OCI-LY7 (cell line): ENCODE results near the gene TP73. TPM values are rescaled to one million over a fixed set of nuclear protein-coding genes. Genes with fewer than 3 reads are reported as not detected.

Experiments
- BruUV-seq: library from RNA; stranded (reverse); fragments of 400-500 nt; replicated peaks from 2 replicates; lab custom pipeline; 2021; lab: Mats Ljungman, UMichigan
- CTCF ChIA-PET: fragments of 300-600 bp; sonication (Branson Sonifier 250); formaldehyde crosslinking; loops from one replicate; lab custom pipeline; 2022; ENCODE audit warnings: antibody characterized with exemption; ENCODE audit not compliant: unreplicated experiment; lab: Charles Lee
- POLR2A ChIA-PET: fragments of 300-600 bp; sonication (Branson Sonifier 250); formaldehyde crosslinking; loops from one replicate; lab custom pipeline; 2022; ENCODE audit warnings: antibody characterized with exemption; lab: Charles Lee
- DNase-seq: peaks from one replicate; pipeline ENCODE4 v3.0.0-alpha.2; 2015; ENCODE audit warnings: low spot score
- H2AFZ ChIP-seq: fragments of 200-600 bp; sonication (generic), shearing (Covaris generic); 2 replicates; pipeline ENCODE4 v1.6.1; 2014; ENCODE audit warnings: mild to moderate bottlenecking, antibody characterized with exemption, low read length, moderate library complexity
- H3K27ac ChIP-seq: fragments of 200-600 bp; sonication (generic); 2 replicates; pipeline ENCODE4 v1.5.1; 2014; ENCODE audit warnings: mixed run types, low read depth, mild to moderate bottlenecking, moderate library complexity, low read length, inconsistent platforms; ENCODE audit not compliant: poor library complexity, severe bottlenecking
- H3K36me3 ChIP-seq: fragments of 200-600 bp; sonication (generic); 2 replicates; pipeline ENCODE4 v1.6.1; 2014; ENCODE audit warnings: mild to moderate bottlenecking, antibody characterized with exemption, low read length, moderate library complexity, mixed read lengths; ENCODE audit not compliant: insufficient read depth
- H3K4me1 ChIP-seq: fragments of 200-600 bp; sonication (generic); 2 replicates; pipeline ENCODE4 v1.5.1; 2014; ENCODE audit warnings: mild to moderate bottlenecking, low read length; ENCODE audit not compliant: insufficient read depth, poor library complexity, severe bottlenecking
- H3K4me2 ChIP-seq: fragments of 200-600 bp; sonication (generic); 2 replicates; pipeline ENCODE4 v1.6.1; 2014; ENCODE audit warnings: mild to moderate bottlenecking, low read length
- H3K4me3 ChIP-seq: fragments of 200-600 bp; sonication (generic); 2 replicates; pipeline ENCODE4 v1.5.1; 2014; ENCODE audit warnings: mild to moderate bottlenecking, low read depth, low read length; ENCODE audit not compliant: poor library complexity, severe bottlenecking
- H3K79me2 ChIP-seq: fragments of 200-600 bp; sonication (generic); 2 replicates; pipeline ENCODE4 v1.6.1; 2016; ENCODE audit warnings: low read depth, mild to moderate bottlenecking, low read length, moderate library complexity, mixed read lengths; ENCODE audit not compliant: insufficient read depth
- H3K9me2 ChIP-seq: fragments of 200-600 bp; sonication (generic); 2 replicates; pipeline ENCODE4 v1.6.1; 2016; ENCODE audit warnings: mild to moderate bottlenecking, low read length, mixed read lengths; ENCODE audit not compliant: insufficient read depth
- H3K9me3 ChIP-seq: fragments of 200-600 bp; sonication (generic); 2 replicates; pipeline ENCODE4 v1.6.1; 2014; ENCODE audit warnings: mild to moderate bottlenecking, mixed run types, low read length, mixed read lengths
- H4K20me1 ChIP-seq: fragments of 200-600 bp; sonication (generic); 2 replicates; pipeline ENCODE4 v1.6.1; 2014; ENCODE audit warnings: mild to moderate bottlenecking, antibody characterized with exemption, low read length, moderate library complexity, mixed read lengths; ENCODE audit not compliant: insufficient read depth
- EZH2phosphoT487 ChIP-seq: fragments of 200-600 bp; sonication (generic); IDR thresholded peaks from 2 replicates; pipeline ENCODE4 v1.6.1; 2018; ENCODE audit warnings: low read depth, borderline replicate concordance, mild to moderate bottlenecking, mixed run types, antibody characterized with exemption, low read length, moderate library complexity, mixed read lengths
- intact Hi-C: fragments of 100-400 bp; cut with micrococcal nuclease; formaldehyde crosslinking; loops from one replicate; pipeline ENCODE4 v1.10.0; 2022; ENCODE audit not compliant: unreplicated experiment
- total RNA-seq, 2 experiments: library from RNA; depleted of rRNA in 1 of 2; stranded (reverse); fragments of >200 nt in 1 of 2; shearing (Covaris generic) in 1 of 2; gene quantifications; 2 replicates each; pipeline ENCODE4 v1.2.3, GENCODE V29; 2014 to 2022
- TF ChIP-seq, protein P1 (sequence below): fragments of 200-600 bp; sonication (generic); conservative IDR thresholded peaks from 2 replicates; pipeline ENCODE4 v1.5.1; 2014; ENCODE audit warnings: mild to moderate bottlenecking, antibody characterized with exemption, low read length, moderate library complexity, mixed read lengths

The TP73 gene
- total RNA-seq, 2 experiments from 2014 or later = 0.48 TPM; not detected in 1

DNA sequence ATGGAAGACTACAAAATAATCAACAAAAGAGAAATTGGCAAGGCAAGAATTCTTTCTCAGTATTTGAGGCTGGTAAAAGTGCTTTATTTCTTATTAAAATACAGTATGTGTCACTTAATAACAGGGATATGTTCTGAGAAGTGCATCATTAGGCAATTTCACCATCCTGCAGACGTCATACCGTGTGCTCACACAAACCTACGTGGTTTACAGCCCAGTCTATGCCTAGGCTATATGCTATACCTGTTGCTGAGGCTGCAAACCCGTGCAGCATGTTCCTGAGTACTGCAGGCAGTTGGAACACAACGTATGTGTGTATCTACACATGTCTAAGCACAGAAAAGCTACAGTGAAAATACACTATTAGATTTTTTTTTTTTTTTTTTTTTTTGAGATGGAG is 97.2 kb downstream of the TP73 start:
- no peak for DNase-seq
- Histone ChIP-seq H3K79me2 (no peaks in the 10 kb centered on the region), H3K9me2 (no peaks in the 10 kb centered on the region), H3K4me1 (no peaks in the 10 kb centered on the region), H3K27ac (no peak overlapping the region), H3K4me3 (no peak overlapping the region), H3K36me3 (no peaks in the 10 kb centered on the region), H3K9me3 (no peaks in the 10 kb centered on the region), H4K20me1 (no peaks in the 10 kb centered on the region), H2AFZ (no peak overlapping the region), H3K4me2 (no peak overlapping the region)
- no TSS peak for BruUV-seq
- TF ChIP-seq, protein P1, sequence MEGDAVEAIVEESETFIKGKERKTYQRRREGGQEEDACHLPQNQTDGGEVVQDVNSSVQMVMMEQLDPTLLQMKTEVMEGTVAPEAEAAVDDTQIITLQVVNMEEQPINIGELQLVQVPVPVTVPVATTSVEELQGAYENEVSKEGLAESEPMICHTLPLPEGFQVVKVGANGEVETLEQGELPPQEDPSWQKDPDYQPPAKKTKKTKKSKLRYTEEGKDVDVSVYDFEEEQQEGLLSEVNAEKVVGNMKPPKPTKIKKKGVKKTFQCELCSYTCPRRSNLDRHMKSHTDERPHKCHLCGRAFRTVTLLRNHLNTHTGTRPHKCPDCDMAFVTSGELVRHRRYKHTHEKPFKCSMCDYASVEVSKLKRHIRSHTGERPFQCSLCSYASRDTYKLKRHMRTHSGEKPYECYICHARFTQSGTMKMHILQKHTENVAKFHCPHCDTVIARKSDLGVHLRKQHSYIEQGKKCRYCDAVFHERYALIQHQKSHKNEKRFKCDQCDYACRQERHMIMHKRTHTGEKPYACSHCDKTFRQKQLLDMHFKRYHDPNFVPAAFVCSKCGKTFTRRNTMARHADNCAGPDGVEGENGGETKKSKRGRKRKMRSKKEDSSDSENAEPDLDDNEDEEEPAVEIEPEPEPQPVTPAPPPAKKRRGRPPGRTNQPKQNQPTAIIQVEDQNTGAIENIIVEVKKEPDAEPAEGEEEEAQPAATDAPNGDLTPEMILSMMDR = no peak
- TF ChIP-seq EZH2phosphoT487 = no peak
- ChIA-PET POLR2A (no interaction called here), CTCF (interaction anchor here (0.6 kb wide), 1 partner anchor 716 kb away, joined by 3 read pairs; no protein-coding TSS in a partner anchor)
- intact Hi-C loops = no loop called here

DNA sequence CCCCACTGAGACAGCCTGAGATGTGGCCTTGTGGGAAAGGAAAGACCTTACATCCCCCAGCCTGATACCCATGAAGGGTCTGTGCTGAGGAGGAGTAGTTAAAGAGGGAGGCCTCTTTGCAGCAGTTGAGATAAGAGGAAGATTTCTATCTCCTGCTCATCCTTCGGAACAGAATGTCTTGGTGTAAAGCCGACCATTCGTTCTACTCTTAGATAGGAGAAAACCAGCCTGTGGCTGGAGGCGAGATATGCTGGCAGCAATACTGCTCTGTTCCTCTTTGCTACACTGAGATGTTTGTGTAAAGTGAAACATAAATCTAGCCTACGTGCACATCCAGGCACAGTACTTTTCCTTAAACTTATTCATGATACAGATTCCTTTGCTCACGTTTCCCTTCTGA is 98.4 kb downstream of the TP73 start:
- Histone ChIP-seq H4K20me1 (no peaks in the 10 kb centered on the region), H3K79me2 (no peaks in the 10 kb centered on the region), H3K27ac (no peak overlapping the region), H3K4me3 (no peak overlapping the region), H3K4me2 (no peak overlapping the region), H3K4me1 (no peaks in the 10 kb centered on the region), H2AFZ (no peak overlapping the region), H3K9me3 (no peaks in the 10 kb centered on the region), H3K9me2 (no peaks in the 10 kb centered on the region), H3K36me3 (no peaks in the 10 kb centered on the region)
- intact Hi-C loops = no loop called here
- ChIA-PET POLR2A (no interaction called here), CTCF (no interaction called here)
- DNase-seq = no peak
- BruUV-seq = no TSS peak
- TF ChIP-seq, protein P1 = no peak
- TF ChIP-seq EZH2phosphoT487 = no peak

DNA sequence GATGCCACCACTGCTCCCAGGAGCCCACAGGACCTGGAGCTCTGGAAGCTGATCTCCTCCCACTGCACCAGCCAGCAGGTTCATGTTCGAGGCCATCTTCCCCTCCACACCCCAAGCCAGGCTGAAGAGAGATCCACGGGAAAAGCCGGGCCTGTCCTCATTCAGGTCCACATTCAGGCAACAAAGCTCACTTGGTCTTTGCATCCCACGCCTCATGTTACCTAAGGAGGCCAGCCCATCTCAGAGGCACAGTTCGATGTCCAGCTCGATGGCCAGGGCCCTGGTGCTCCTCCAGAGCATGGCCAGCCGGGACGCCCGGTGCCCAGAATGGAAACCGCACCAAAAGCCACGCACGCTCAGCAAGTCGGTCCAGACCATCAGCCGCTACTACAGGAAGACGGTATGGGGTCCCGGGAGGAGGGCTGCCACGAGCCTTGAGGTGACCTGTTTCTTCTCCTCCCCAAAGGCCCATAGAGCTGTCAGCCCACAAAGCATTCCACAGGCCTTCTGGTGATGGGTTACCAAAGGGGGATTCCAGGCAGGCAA is 100.2 kb downstream of the TP73 start, which contains the start of gene CCDC27:
Gene CCDC27, plus strand, starts transcription at position 51 of the 546 bp plus-strand sequence. Its CDS starts 32 bp downstream, at position 83.
- no TSS peak for BruUV-seq
- H3K4me2 ChIP-seq = no peak within 1 kb of the TSS
- no peak within 1 kb of the TSS for H2AFZ ChIP-seq
- H3K4me1 ChIP-seq = no peaks in the 10 kb centered on the region
- H3K79me2 ChIP-seq = no peaks in the 10 kb centered on the region
- no peaks in the 10 kb centered on the region for H4K20me1 ChIP-seq
- intact Hi-C loops = no loop called here
- no peak within 1 kb of the TSS for H3K4me3 ChIP-seq
- ChIA-PET CTCF (no interaction called here), POLR2A (no interaction called here)
- no peak for TF ChIP-seq EZH2phosphoT487
- TF ChIP-seq, protein P1 = no peak
- no peaks in the 10 kb centered on the region for H3K9me2 ChIP-seq
- no peak for DNase-seq
- H3K36me3 ChIP-seq = no peaks in the 10 kb centered on the region
- H3K9me3 ChIP-seq = no peaks in the 10 kb centered on the region
- no peak within 1 kb of the TSS for H3K27ac ChIP-seq
